ENCODE measurements around the gene PLAC9. TPM values are rescaled to one million over a fixed set of nuclear protein-coding genes. Genes with fewer than 3 reads are reported as not detected.

PLAC9 gene
- total RNA-seq, 4 donors from 2014 or later: 4.0 to 12.4 (median 8.9) TPM

DNA sequence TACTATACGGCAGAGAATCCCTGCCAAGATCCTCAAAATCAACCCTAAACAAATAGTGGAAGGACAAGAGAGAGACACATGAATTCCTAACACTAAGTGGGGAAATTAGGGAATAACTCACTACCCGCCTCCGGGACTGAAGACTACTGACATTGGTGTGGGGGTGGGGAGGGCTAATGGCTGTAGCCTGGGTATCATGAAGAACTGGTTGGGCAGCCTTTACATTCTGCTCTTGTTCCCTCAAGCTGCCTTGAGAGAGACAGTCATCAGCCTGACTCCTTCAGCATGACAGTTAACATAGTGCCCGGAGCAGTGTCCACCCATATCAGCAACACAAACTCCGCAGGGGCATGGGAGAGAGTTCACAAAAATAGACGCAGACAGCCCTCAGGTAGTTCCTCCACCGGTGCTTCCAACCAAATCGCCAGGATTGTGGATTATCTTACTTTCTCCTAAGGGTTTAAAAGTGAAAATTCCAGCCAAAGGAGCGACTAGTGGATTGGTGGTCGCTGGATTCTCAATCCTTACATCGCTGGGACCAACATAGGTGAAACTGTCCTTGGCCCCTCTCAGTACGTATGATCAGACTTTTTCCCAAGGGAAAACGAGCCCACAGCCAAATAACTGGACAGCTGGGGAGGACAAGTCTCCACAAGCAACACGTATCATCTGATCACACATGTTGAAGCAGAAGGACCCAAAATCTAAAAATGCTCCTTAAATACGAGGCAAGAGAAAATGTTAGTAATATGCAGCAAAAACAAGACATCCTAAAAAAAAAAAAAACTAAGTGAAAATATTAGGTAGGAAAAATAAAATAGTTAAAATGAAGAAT, 31.5 kb upstream of the PLAC9 start:
- H3K4me1 ChIP-seq: no peaks in the 10 kb centered on the region
- no peak overlapping the region for H3K4me3 ChIP-seq
- H3K27ac ChIP-seq: no peak overlapping the region
- no peak for DNase-seq
- H3K27me3 ChIP-seq: no peaks in the 10 kb centered on the region
- H3K36me3 ChIP-seq: no peaks in the 10 kb centered on the region
- H3K9me3 ChIP-seq: no peaks in the 10 kb centered on the region
- TF ChIP-seq, protein P1, sequence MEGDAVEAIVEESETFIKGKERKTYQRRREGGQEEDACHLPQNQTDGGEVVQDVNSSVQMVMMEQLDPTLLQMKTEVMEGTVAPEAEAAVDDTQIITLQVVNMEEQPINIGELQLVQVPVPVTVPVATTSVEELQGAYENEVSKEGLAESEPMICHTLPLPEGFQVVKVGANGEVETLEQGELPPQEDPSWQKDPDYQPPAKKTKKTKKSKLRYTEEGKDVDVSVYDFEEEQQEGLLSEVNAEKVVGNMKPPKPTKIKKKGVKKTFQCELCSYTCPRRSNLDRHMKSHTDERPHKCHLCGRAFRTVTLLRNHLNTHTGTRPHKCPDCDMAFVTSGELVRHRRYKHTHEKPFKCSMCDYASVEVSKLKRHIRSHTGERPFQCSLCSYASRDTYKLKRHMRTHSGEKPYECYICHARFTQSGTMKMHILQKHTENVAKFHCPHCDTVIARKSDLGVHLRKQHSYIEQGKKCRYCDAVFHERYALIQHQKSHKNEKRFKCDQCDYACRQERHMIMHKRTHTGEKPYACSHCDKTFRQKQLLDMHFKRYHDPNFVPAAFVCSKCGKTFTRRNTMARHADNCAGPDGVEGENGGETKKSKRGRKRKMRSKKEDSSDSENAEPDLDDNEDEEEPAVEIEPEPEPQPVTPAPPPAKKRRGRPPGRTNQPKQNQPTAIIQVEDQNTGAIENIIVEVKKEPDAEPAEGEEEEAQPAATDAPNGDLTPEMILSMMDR (IDR thresholded peaks at IDR 0.05): no peak
- TF ChIP-seq POLR2A (IDR thresholded peaks at IDR 0.05): no peak

DNA sequence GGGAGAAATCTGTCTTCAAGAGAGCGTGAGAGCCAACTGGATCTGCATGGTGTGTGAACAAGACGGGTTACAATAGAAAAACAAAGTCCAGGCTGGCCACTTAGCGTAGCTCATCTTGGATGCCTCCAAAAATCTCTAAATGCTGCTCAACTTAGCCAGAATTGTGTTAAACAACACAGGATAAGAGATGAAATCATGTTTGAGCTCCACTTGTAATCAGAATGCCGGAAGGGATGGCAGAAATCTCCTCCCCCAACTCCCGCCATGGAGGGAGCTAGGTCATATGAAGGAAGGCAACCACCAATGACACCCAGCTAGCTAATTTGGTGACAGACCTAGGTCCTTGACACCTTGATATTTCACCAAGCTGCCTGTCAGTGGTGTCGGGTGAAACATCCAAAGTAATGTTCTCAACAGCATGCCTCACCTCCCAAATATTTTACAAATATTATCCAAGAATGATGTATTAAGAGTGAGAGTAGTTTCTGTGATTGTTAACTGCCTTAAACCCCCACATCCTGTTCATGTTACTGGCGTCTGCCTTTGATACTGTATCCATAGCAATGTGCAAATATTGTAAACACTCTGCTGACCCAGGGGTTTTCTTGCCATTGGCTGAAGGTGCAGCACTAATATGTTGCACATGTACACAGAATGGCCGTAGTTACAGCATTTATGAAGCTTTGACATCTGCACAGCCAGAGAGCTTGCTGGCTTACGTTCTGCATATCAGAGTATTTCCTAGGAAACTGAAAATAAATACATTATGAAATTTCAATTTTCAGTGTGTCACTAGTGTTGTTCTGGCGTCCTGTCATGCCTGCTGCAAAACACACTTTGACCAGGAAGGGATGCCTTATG, 28.2 kb upstream of the PLAC9 start:
- no peak for TF ChIP-seq POLR2A (IDR thresholded peaks at IDR 0.05)
- TF ChIP-seq, protein P1 (IDR thresholded peaks at IDR 0.05): no peak
- no peak for DNase-seq
- Histone ChIP-seq H3K9me3 (peaks cover 0 to 12% (median 0%) of the 10 kb centered on the region in 4 donors), H3K4me3 (no peak overlapping the region), H3K4me1 (no peaks in the 10 kb centered on the region), H3K27ac (peak overlapping the region in 2 of 4 donors; percentile 55 to 59), H3K36me3 (no peaks in the 10 kb centered on the region), H3K27me3 (no peaks in the 10 kb centered on the region)

DNA sequence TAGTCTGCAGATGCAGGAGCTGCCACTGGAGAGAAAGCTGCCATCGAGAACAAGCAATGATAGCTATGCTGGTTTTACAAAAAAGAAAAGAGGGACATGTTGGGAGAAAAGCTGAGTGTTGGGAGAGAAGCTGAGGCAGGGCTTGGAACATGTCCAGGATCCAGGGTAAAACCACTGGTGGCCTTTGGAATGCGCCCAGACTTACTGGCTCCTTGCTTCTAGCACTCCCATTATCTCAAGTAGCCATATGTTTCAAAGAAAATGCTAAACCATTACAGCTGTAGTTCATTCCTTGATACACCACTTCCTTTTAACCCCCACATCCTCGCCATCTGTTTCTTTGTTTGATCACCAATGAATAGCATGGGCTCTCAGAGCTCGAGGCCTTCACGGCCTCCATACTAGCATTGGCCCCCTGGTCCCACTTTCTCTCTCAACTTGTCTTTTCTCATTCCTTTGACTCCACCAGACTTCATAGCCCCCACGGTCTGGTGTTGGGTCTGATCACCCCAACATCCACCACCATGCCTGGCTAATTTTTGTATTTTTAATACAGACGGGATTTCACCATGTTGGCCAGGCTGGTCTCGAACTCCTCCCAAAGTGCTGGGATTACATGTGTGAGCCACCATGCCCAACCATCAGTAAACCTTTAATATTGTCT, 23.8 kb upstream of the PLAC9 start:
- H3K27me3 ChIP-seq: no peaks in the 10 kb centered on the region
- H3K4me3 ChIP-seq: no peak overlapping the region
- no peaks in the 10 kb centered on the region for H3K36me3 ChIP-seq
- peaks cover 0 to 14% (median 0%) of the 10 kb centered on the region in 4 donors for H3K9me3 ChIP-seq
- no peaks in the 10 kb centered on the region for H3K4me1 ChIP-seq
- H3K27ac ChIP-seq: no peak overlapping the region
- no peak for DNase-seq
- TF ChIP-seq, protein P1 (IDR thresholded peaks at IDR 0.05): no peak
- TF ChIP-seq POLR2A (IDR thresholded peaks at IDR 0.05): no peak

DNA sequence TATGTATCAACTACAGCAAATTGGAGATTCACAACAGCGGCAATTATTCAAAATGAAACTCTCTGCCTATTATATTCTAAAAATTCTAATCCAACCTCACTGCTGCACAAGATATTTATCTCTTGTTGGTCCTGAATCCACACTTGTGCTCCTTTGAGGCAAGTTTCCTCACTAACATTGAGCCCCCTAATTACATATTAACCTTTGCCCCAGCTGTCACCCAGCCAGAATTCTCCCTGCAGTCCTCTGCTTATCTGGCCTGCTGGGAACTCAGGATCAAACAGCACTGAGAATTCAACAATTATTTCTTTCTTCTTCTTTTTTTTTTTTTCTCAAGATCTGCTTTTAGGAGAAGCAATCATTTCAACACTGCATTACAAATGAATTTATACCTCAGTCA, 21.5 kb upstream of the PLAC9 start:
- H3K9me3 ChIP-seq: peaks cover 0 to 14% (median 0%) of the 10 kb centered on the region in 4 donors
- no peak overlapping the region for H3K27ac ChIP-seq
- H3K4me1 ChIP-seq: no peaks in the 10 kb centered on the region
- no peaks in the 10 kb centered on the region for H3K27me3 ChIP-seq
- H3K36me3 ChIP-seq: no peaks in the 10 kb centered on the region
- DNase-seq: no peak
- H3K4me3 ChIP-seq: no peak overlapping the region
- TF ChIP-seq, protein P1 (IDR thresholded peaks at IDR 0.05): no peak
- no peak for TF ChIP-seq POLR2A (IDR thresholded peaks at IDR 0.05)

DNA sequence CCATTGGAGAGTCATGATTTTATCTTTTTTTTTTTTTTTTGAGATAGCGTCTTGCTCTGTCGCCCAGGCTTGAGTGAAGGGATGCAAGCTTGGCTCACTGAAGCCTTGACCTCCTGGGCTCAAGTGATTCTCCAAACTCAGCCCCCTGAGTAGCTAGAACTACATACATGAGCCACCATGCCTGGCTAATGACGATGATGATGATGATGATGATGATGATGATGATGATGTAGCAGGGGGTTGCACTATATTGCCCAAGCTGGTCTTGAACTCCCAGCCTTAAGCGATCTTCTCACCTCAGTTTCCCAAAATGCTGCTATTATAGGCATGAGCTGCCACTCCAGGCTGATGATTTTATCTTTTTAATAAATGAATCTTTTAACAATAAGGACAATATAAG, 13.9 kb upstream of the PLAC9 start:
- Histone ChIP-seq H3K4me3 (no peak overlapping the region), H3K9me3 (no peaks in the 10 kb centered on the region), H3K27ac (no peak overlapping the region), H3K4me1 (no peaks in the 10 kb centered on the region), H3K27me3 (no peaks in the 10 kb centered on the region), H3K36me3 (no peaks in the 10 kb centered on the region)
- TF ChIP-seq POLR2A (IDR thresholded peaks at IDR 0.05): no peak
- TF ChIP-seq, protein P1 (IDR thresholded peaks at IDR 0.05): no peak
- no peak for DNase-seq

All from Peyer's patch (tissue), 4 donors.